Upper lobe of right lung (tissue), 1 donor: ENCODE measurements around the gene KRT8. TPM values are rescaled to one million over a fixed set of nuclear protein-coding genes. Genes with fewer than 3 reads are reported as not detected.
"Not testable (repeated sequence)": the region's sequence is repeated elsewhere in the genome, so short reads cannot be mapped to it uniquely, and the experiment has no call there.

Source experiments
- ATAC-seq: fragments of 200-7000 bp; cut with Tn5 transposase; one replicate; pipeline ENCODE4 v1.9.1; 2020; ENCODE audit warnings: mild to moderate bottlenecking, moderate library complexity
- DNase-seq: peaks from one replicate; pipeline ENCODE4 v3.0.0-alpha.2; 2020
- H3K27ac ChIP-seq: fragments of 200-600 bp; one replicate; pipeline ENCODE4 v1.8.0; 2022
- H3K27me3 ChIP-seq: fragments of 200-600 bp; one replicate; pipeline ENCODE4 v1.8.0; 2022; ENCODE audit warnings: mild to moderate bottlenecking
- H3K36me3 ChIP-seq: fragments of 200-600 bp; one replicate; pipeline ENCODE4 v1.8.0; 2022
- H3K4me1 ChIP-seq: fragments of 200-600 bp; one replicate; pipeline ENCODE4 v1.8.0; 2022
- H3K4me3 ChIP-seq: fragments of 200-600 bp; one replicate; pipeline ENCODE4 v1.8.0; 2022; ENCODE audit warnings: mild to moderate bottlenecking
- H3K9me3 ChIP-seq: fragments of 200-600 bp; one replicate; pipeline ENCODE4 v1.8.0; 2022
- CTCF ChIP-seq: fragments of 200-600 bp; IDR thresholded peaks from one replicate; pipeline ENCODE4 v1.8.0; 2022; ENCODE audit warnings: antibody characterized with exemption
- intact Hi-C: fragments of 100-400 bp; cut with DNase I; formaldehyde crosslinking; loops from one replicate; pipeline ENCODE4 v1.11.0; 2022
- total RNA-seq: library from RNA; stranded (reverse); fragmentation: NEBNext Ultra II Directional; extraction: Animal tissue kit (Norgen Biotek cat#: 25700); gene quantifications from one replicate; pipeline ENCODE4 v1.2.1, GENCODE V29; 2021
- donor health status: DM: no; HTN: yes; CAD: no; lungs with severe emphysema.

KRT8 gene
- total RNA-seq, 1 donor from 2014 or later = 223 TPM

- ATAC-seq (no peak), DNase-seq (no peak)
- Histone ChIP-seq H3K27me3 (no peaks in the 10 kb centered on the region), H3K4me1 (no peaks in the 10 kb centered on the region), H3K9me3 (no peaks in the 10 kb centered on the region), H3K4me3 (no peak overlapping the region), H3K27ac (no peak overlapping the region), H3K36me3 (no peaks in the 10 kb centered on the region)
- TF ChIP-seq CTCF = no peak
- intact Hi-C loops = no loop called here
Measured at GRCh38 chr12:52890417-52890816, 14.5 kb downstream of the KRT8 start.

GRCh38 chr12:52884526-52885293 lies 20.2 kb downstream of the KRT8 start:
- intact Hi-C loops = loop anchor here (5.0 kb wide), 1 partner anchor 98 kb away; no protein-coding TSS in a partner anchor
- peak; percentile 94 for ATAC-seq
- H3K9me3 ChIP-seq = no peaks in the 10 kb centered on the region
- no peaks in the 10 kb centered on the region for H3K36me3 ChIP-seq
- DNase-seq = peak; percentile 90
- TF ChIP-seq CTCF = peak; percentile 97
- no peak overlapping the region for H3K27ac ChIP-seq
- H3K4me3 ChIP-seq = no peak overlapping the region
- peaks cover 1% of the 10 kb centered on the region for H3K4me1 ChIP-seq
- H3K27me3 ChIP-seq = peaks cover 7% of the 10 kb centered on the region

- H3K9me3 ChIP-seq, ATAC-seq, H3K36me3 ChIP-seq, H3K4me3 ChIP-seq, H3K27ac ChIP-seq, H3K4me1 ChIP-seq, H3K27me3 ChIP-seq, intact Hi-C loops, DNase-seq: not testable (repeated sequence)
Measured at GRCh38 chr12:52880499-52880898, 24.4 kb downstream of the KRT8 start.

GRCh38 chr12:52879394-52880351 lies 25.2 kb downstream of the KRT8 start:
- Histone ChIP-seq H3K9me3 (no peaks in the 10 kb centered on the region), H3K4me3 (peak overlapping the region; percentile 23), H3K4me1 (peaks cover 6% of the 10 kb centered on the region), H3K27me3 (peaks cover 7% of the 10 kb centered on the region), H3K36me3 (no peaks in the 10 kb centered on the region), H3K27ac (no peak overlapping the region)
- intact Hi-C loops = loop anchor here (10.0 kb wide), 1 partner anchor 735 kb away; no protein-coding TSS in a partner anchor
- DNase-seq (peak; percentile 85), ATAC-seq (peak; percentile 88)
- TF ChIP-seq CTCF = peak; percentile 63

- Histone ChIP-seq H3K36me3 (no peaks in the 10 kb centered on the region), H3K27me3 (peaks cover 7% of the 10 kb centered on the region), H3K27ac (no peak overlapping the region), H3K9me3 (no peaks in the 10 kb centered on the region), H3K4me3 (no peak overlapping the region), H3K4me1 (peaks cover 12% of the 10 kb centered on the region)
- ATAC-seq (no peak), DNase-seq (no peak)
- intact Hi-C loops = loop anchor here (10.0 kb wide), 1 partner anchor 734 kb away; no protein-coding TSS in a partner anchor
- no peak for TF ChIP-seq CTCF
Measured at GRCh38 chr12:52878507-52879393, 26.1 kb downstream of the KRT8 start.
